Kidney epithelial cell (primary cell): ENCODE data around the gene SLC4A9. TPM values are rescaled to one million over a fixed set of nuclear protein-coding genes. Genes with fewer than 3 reads are reported as not detected.

Source experiments
- DNase-seq: peaks from one replicate; pipeline ENCODE4 v3.0.0-alpha.2; 2010; ENCODE audit warnings: low read depth
- H3K27me3 ChIP-seq: 2 replicates; pipeline ENCODE4 v1.6.0; 2011; ENCODE audit warnings: low read length; ENCODE audit not compliant: control insufficient read depth, insufficient read depth
- H3K36me3 ChIP-seq: 2 replicates; pipeline ENCODE4 v1.5.1; 2011; ENCODE audit warnings: low read length; ENCODE audit not compliant: control insufficient read depth, insufficient read depth
- H3K4me3 ChIP-seq: 2 replicates; pipeline ENCODE4 v1.5.1; 2011; ENCODE audit warnings: low read depth, mild to moderate bottlenecking, control low read depth, low read length
- CTCF ChIP-seq: IDR thresholded peaks from 2 replicates; pipeline ENCODE4 v1.5.1; 2011; ENCODE audit warnings: mild to moderate bottlenecking, moderate library complexity, low read length, control low read depth, inconsistent platforms; ENCODE audit not compliant: insufficient read depth, poor library complexity, severe bottlenecking
- total RNA-seq: library from RNA; depleted of rRNA; stranded (reverse); fragments of >200 nt; gene quantifications from 2 replicates; pipeline ENCODE4 v1.2.3, GENCODE V29; 2015

Gene SLC4A9
- total RNA-seq, 1 donor from 2014 or later, result not detected

GRCh38 chr5:140331638-140332037 lies 28.4 kb upstream of the SLC4A9 start:
- DNase-seq, result no peak
- Histone ChIP-seq H3K4me3 (no peak overlapping the region), H3K27me3 (no peaks in the 10 kb centered on the region), H3K36me3 (peaks cover 1% of the 10 kb centered on the region)
- no peak for TF ChIP-seq CTCF

GRCh38 chr5:140336388-140336787 lies 23.6 kb upstream of the SLC4A9 start:
- no peaks in the 10 kb centered on the region for H3K27me3 ChIP-seq
- H3K36me3 ChIP-seq, result peaks cover 1% of the 10 kb centered on the region
- TF ChIP-seq CTCF, result no peak
- DNase-seq, result no peak
- no peak overlapping the region for H3K4me3 ChIP-seq

- no peak for DNase-seq
- Histone ChIP-seq H3K27me3 (no peaks in the 10 kb centered on the region), H3K4me3 (no peak overlapping the region), H3K36me3 (peaks cover 1% of the 10 kb centered on the region)
- no peak for TF ChIP-seq CTCF
Observed at GRCh38 chr5:140337880-140338279, 22.1 kb upstream of the SLC4A9 start.

GRCh38 chr5:140338336-140338735 lies 21.7 kb upstream of the SLC4A9 start:
- DNase-seq, result no peak
- H3K4me3 ChIP-seq, result no peak overlapping the region
- peaks cover 1% of the 10 kb centered on the region for H3K36me3 ChIP-seq
- H3K27me3 ChIP-seq, result no peaks in the 10 kb centered on the region
- TF ChIP-seq CTCF, result no peak

- Histone ChIP-seq H3K4me3 (no peak overlapping the region), H3K27me3 (no peaks in the 10 kb centered on the region), H3K36me3 (peaks cover 1% of the 10 kb centered on the region)
- no peak for TF ChIP-seq CTCF
- DNase-seq, result no peak
Observed at GRCh38 chr5:140338908-140339307, 21.1 kb upstream of the SLC4A9 start.

GRCh38 chr5:140339636-140340035 lies 20.4 kb upstream of the SLC4A9 start:
- Histone ChIP-seq H3K36me3 (no peaks in the 10 kb centered on the region), H3K27me3 (no peaks in the 10 kb centered on the region), H3K4me3 (no peak overlapping the region)
- no peak for DNase-seq
- no peak for TF ChIP-seq CTCF
